ENCODE measurements around the gene SKP1.
A peak's percentile ranks its signal among the peaks of the same experiment; 100 is the strongest.

The SKP1 gene

DNA sequence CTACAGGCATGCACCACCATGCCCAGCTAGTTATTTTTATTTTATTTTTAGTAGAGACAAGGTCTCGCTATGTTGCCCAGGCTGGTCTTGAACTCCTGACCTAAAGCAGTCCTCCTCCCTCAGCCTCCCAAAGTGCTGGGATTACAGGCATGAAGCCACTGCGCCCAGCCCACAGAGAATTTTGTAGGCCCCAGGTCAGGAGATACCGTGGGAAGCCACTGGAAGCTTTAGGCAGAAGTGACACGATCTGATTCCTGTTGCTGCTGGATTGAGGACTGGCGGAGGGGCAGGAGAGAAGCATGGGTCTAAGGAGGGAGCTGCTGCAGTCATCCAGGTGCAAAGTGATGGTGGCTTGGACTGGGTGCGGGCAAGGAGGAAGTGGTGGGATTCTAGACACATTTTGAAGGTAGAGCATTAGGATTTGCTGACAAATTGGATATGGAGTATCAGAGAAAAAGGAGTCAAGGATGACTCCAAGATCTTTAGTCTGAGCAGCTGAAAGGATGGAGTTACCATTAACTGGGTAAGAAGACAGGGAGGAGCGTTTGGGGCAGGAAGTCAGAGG is 41.6 kb downstream of the SKP1 start:
- TF ChIP-seq, protein P1, sequence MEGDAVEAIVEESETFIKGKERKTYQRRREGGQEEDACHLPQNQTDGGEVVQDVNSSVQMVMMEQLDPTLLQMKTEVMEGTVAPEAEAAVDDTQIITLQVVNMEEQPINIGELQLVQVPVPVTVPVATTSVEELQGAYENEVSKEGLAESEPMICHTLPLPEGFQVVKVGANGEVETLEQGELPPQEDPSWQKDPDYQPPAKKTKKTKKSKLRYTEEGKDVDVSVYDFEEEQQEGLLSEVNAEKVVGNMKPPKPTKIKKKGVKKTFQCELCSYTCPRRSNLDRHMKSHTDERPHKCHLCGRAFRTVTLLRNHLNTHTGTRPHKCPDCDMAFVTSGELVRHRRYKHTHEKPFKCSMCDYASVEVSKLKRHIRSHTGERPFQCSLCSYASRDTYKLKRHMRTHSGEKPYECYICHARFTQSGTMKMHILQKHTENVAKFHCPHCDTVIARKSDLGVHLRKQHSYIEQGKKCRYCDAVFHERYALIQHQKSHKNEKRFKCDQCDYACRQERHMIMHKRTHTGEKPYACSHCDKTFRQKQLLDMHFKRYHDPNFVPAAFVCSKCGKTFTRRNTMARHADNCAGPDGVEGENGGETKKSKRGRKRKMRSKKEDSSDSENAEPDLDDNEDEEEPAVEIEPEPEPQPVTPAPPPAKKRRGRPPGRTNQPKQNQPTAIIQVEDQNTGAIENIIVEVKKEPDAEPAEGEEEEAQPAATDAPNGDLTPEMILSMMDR (IDR thresholded peaks at IDR 0.05; ENCODE audit: low read depth, low read length, missing control alignments) = no peak
- no peak overlapping the region for H3K4me3 ChIP-seq (ENCODE audit: low read depth, low read length)
- DNase-seq (ENCODE audit: low read depth) = no peak

DNA sequence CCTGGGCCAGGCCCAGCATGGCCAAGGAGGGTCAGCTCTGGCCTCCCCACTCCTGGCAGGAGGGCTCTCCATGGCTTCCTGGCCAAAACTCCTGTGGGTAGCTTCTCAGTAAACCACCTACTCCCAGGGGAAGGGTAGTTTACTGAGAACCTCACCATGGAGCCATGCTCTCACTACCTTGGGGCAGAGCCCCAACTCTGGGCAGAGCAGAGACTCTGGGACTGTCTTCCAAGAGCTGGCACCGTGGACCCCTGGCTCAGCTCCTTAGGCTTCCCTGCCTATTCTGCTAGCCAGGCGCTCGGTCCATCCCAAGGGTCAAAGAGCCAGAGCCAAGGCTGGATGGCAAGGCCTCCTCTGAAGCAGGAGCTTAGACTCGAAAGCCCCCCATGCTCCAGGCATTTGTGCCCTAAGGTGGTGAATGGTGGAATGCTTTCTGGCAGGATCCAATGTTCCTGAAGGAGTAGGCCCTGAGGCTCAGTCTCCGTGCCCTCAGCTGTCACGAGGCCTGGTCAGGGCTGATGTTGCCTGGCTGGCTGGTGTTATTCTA is 42.7 kb downstream of the SKP1 start:
- TF ChIP-seq, protein P1 (IDR thresholded peaks at IDR 0.05; ENCODE audit: low read depth, low read length, missing control alignments) = no peak
- H3K4me3 ChIP-seq (ENCODE audit: low read depth, low read length) = no peak overlapping the region
- no peak for DNase-seq (ENCODE audit: low read depth)

DNA sequence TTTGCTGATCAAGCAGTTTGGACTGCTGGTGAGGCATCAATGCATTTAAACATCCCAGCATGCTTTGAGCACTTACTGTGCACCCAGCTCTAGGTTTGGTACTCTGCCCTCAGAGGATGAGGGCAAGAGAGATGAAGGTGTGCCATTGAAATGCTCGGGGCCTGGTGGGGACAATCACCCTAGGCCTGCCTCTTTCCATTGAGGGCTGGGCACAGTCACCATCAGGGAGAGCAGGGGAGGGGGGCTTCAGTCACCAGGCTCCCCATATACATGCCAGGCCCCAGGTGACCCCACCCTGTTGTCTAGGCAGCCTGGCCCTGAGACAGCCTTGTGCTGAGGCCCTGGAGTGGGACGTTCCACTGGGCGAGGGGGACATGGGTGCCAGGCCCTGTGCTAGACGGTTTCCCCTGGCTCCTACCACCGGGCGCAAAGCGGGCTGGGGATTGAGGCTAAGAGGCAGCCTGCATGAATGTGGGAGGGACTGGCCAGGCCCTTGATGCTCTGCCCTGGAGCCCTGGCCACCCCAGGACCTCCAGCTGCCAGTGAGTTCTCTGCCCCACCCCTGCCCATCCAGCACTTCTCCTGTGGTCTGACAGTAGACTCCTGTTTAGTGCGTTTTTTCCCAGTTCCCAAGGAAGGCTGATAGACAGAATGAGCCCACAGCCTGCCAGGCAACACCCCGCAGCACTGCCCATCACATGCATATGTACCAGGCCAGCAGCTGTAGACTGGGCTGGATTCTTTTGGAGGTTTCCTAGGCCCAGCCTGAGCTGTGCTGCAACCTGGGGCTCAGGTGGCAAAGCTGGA is 43.4 kb downstream of the SKP1 start:
- TF ChIP-seq, protein P1 (IDR thresholded peaks at IDR 0.05; ENCODE audit: low read depth, low read length, missing control alignments) = no peak

DNA sequence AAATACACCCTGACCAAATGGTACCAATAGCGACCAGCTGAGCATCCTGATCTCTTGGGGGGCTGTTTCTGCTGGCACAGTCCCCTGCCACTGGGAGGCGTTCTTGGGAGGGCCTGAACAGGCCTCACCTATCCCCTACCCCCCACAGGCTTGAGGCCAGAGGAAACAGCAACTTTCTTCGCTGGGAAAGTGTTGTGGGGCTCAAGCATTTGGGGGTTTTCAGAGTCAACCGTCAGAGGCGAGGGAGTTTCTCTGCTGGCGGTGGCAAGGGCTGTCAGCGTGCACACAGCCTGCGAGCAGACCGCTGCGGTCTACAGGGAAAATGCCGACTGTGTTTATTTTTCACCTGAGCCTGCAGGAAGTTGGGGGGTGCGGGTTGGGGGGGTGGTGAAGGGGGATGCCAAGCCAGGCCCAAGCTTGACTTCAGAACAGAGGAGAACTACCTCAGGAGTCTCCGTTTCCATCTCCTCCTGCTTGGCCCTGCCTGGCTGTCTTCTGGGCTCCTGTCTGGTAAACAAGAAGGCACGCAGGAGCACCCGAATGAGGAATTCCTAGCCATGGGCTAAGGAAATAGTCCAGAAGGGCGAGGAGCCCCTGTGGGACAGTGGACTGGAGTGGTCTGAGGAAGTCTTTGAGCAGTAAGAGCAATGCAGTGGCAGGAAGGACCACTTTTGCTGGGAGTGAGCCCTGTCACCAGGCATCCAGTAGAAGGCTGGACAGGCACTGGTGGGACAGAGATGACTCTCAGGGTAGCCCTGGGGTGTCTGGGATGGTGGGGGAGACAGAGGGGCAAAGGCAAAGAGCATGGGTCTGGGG is 44.2 kb downstream of the SKP1 start:
- DNase-seq (ENCODE audit: low read depth) = peak; percentile 79
- H3K4me3 ChIP-seq (ENCODE audit: low read depth, low read length) = no peak overlapping the region
- TF ChIP-seq, protein P1 (IDR thresholded peaks at IDR 0.05; ENCODE audit: low read depth, low read length, missing control alignments) = peak; percentile 62

More for the DNA sequence above, 43.4 kb downstream of the SKP1 start:
- H3K4me3 ChIP-seq (ENCODE audit: low read depth, low read length) = no peak overlapping the region
- DNase-seq (ENCODE audit: low read depth) = no peak

DNA sequence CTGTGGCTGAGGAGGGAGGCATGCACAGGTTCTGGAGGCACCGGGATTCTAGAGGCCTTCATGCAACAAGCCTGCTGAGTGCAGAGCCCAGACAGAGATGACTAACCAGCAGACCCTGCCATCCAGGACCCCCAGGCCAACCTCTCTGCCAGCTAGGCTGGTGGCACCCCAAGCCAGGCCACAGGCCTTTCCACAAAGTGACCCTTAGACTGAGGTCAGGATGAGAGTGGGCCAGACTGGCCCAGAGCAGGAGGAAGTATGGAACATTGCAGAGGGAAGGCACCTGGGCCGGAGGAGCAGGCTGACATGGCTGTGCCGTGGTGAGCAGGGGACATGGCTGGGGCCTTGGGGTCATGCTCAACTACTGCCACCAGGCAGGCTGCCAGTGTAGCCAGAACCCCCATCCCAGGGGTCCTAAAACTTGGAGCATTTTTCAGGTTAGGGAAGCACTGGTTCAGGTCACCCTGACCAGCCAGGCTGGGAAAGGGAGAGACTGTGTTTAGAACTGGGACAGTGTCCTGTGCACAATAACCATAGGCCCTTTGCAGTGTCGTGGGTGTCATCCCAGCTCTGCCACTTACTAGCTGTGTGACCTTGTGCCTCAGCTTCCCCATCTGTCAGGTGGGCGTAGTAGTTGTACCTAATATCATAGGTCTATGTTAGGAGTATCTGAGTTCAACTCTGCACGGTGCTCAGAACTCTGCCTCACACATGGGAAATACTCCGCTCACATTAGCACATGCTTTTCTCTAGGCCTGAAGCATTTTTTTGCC is 45.0 kb downstream of the SKP1 start:
- TF ChIP-seq, protein P1 (IDR thresholded peaks at IDR 0.05; ENCODE audit: low read depth, low read length, missing control alignments) = no peak
- DNase-seq (ENCODE audit: low read depth) = no peak
- no peak overlapping the region for H3K4me3 ChIP-seq (ENCODE audit: low read depth, low read length)

DNA sequence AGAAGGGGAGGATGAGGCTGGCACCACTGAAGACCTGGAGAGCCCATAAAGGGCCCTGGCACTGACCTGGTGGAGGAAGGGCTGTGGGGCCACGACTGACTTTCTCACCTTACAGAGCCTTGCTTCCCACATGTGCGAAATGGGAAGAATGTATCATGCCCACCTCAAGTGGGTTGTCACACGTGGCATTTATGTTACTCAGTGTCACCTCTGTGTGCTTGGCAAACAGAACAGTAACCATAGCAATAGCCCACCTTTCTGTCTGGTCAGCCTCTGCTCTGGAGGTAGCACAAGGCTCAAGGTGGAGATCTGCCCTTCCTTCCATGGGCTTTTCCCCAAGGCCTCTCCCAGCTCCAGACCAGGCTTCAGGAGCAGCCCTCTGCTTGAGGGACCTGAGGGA is 45.6 kb downstream of the SKP1 start:
- DNase-seq (ENCODE audit: low read depth) = no peak
- TF ChIP-seq, protein P1 (IDR thresholded peaks at IDR 0.05; ENCODE audit: low read depth, low read length, missing control alignments) = no peak
- H3K4me3 ChIP-seq (ENCODE audit: low read depth, low read length) = no peak overlapping the region

Measured in GM12864 (cell line).